Measurements from ENCODE around the gene BLOC1S4.

- TF ChIP-seq CTCF (IDR thresholded peaks at IDR 0.05) (no peak), EZH2 (IDR thresholded peaks at IDR 0.05; ENCODE audit: borderline replicate concordance, insufficient read depth, low read depth, low read length, poor library complexity, severe bottlenecking) (no peak)
Measured at GRCh38 chr4:6765703-6766102, 49.7 kb downstream of the BLOC1S4 start.
